Liver (tissue), 9 donors: Measurements from ENCODE around the gene MED27. TPM values are rescaled to one million over a fixed set of nuclear protein-coding genes. Genes with fewer than 3 reads are reported as not detected.

Experiments
- DNase-seq: peaks from one replicate; pipeline ENCODE4 v3.0.0-alpha.2; 2017; ENCODE audit warnings: low spot score
- H3K27ac ChIP-seq, 2 donors: one replicate each; pipeline ENCODE4 v1.7.0; 2013; ENCODE audit warnings: inconsistent platforms in 2 of 2, low read length in 2 of 2, control low read depth in 1 of 2, low read depth in 1 of 2, mild to moderate bottlenecking in 1 of 2
- H3K27me3 ChIP-seq, 4 donors: one replicate each; pipeline versions ENCODE4 v1.6.1 to v1.7.0; 2013; ENCODE audit warnings: low read length in 3 of 4, inconsistent platforms in 1 of 4, mild to moderate bottlenecking in 1 of 4, moderate library complexity in 1 of 4; ENCODE audit not compliant: control insufficient read depth in 4 of 4, insufficient read depth in 4 of 4
- H3K36me3 ChIP-seq, 4 donors: one replicate each; pipeline versions ENCODE4 v1.6.1 to v1.7.0; 2013; ENCODE audit warnings: low read length in 3 of 4, mild to moderate bottlenecking in 3 of 4, low read depth in 1 of 4, moderate library complexity in 1 of 4; ENCODE audit not compliant: control insufficient read depth in 4 of 4, insufficient read depth in 3 of 4
- H3K4me1 ChIP-seq, 4 donors: one replicate each; pipeline versions ENCODE4 v1.6.1 to v1.7.0; 2013; ENCODE audit warnings: low read length in 3 of 4, mild to moderate bottlenecking in 3 of 4, moderate library complexity in 1 of 4; ENCODE audit not compliant: control insufficient read depth in 4 of 4, insufficient read depth in 4 of 4
- H3K4me3 ChIP-seq, 3 donors: one replicate each; pipeline versions ENCODE4 v1.6.1 to v1.7.0; 2013; ENCODE audit warnings: low read length in 3 of 3, control low read depth in 1 of 3, low read depth in 1 of 3, mild to moderate bottlenecking in 1 of 3
- H3K9ac ChIP-seq, 2 donors: one replicate each; pipeline ENCODE4 v1.7.0; 2013; ENCODE audit warnings: low read length in 2 of 2, mild to moderate bottlenecking in 2 of 2, moderate library complexity in 2 of 2, control low read depth in 1 of 2, low read depth in 1 of 2
- H3K9me3 ChIP-seq, 4 donors: one replicate each; pipeline versions ENCODE4 v1.6.1 to v1.7.0; 2013; ENCODE audit warnings: low read length in 3 of 4; ENCODE audit not compliant: control insufficient read depth in 4 of 4
- CTCF ChIP-seq: fragments of 150-350 bp; IDR thresholded peaks from 2 replicates; pipeline ENCODE4 v1.5.1; 2017; ENCODE audit warnings: improper control_type of control experiment, low read depth, low read length; ENCODE audit not compliant: missing input control
- EGR1 ChIP-seq, 2 donors: IDR thresholded peaks; 2 replicates each; pipeline ENCODE4 v1.6.1; 2016 to 2018; ENCODE audit warnings: antibody characterized with exemption in 2 of 2, low read depth in 2 of 2
- FOXA2 ChIP-seq: IDR thresholded peaks from 2 replicates; pipeline ENCODE4 v1.6.1; 2016; ENCODE audit warnings: antibody characterized with exemption
- HNF4A ChIP-seq, 2 donors: conservative IDR thresholded peaks; 2 replicates each; pipeline ENCODE4 v1.6.1; 2016; ENCODE audit warnings: antibody characterized with exemption in 2 of 2, mild to moderate bottlenecking in 2 of 2
- JUND ChIP-seq, 2 donors: IDR thresholded peaks; 2 replicates each; pipeline ENCODE4 v1.6.1; 2016; ENCODE audit warnings: antibody characterized with exemption in 2 of 2
- MAX ChIP-seq: IDR thresholded peaks from 2 replicates; pipeline ENCODE4 v1.6.1; 2016; ENCODE audit warnings: antibody characterized with exemption
- RAD21 ChIP-seq, 2 donors: IDR thresholded peaks; 2 replicates each; pipeline ENCODE4 v1.6.1; 2016; ENCODE audit warnings: antibody characterized with exemption in 2 of 2, mild to moderate bottlenecking in 2 of 2
- REST ChIP-seq: IDR thresholded peaks from 2 replicates; pipeline ENCODE4 v1.6.1; 2016; ENCODE audit warnings: antibody characterized with exemption, mild to moderate bottlenecking
- SP1 ChIP-seq: IDR thresholded peaks from 2 replicates; pipeline ENCODE4 v1.6.1; 2018; ENCODE audit warnings: antibody characterized with exemption, mild to moderate bottlenecking
- TAF1 ChIP-seq: conservative IDR thresholded peaks from 2 replicates; pipeline ENCODE4 v1.6.1; 2016; ENCODE audit warnings: antibody characterized with exemption, mild to moderate bottlenecking
- YY1 ChIP-seq: IDR thresholded peaks from 2 replicates; pipeline ENCODE4 v1.6.1; 2016; ENCODE audit warnings: antibody characterized with exemption, mild to moderate bottlenecking
- ZBTB33 ChIP-seq: IDR thresholded peaks from 2 replicates; pipeline ENCODE4 v1.6.1; 2016; ENCODE audit warnings: antibody characterized with exemption
- WGBS: extraction: QIAGEN DNeasy Blood & Tissue Kit; methylation state at CpG from one replicate; pipeline ENCODE4 v1.1.7; 2013; 5-methylcytosine and 5-hydroxymethylcytosine counted together
- polyA plus RNA-seq, 2 donors: library from polyadenylated mRNA; stranded (reverse) in 1 of 2; unstranded in 1 of 2; fragments of 200-250 nt in 1 of 2; fragments of >200 nt in 1 of 2; fragmentation: Nextera tagmentation in 1 of 2; extraction: Ambion mirVana in 1 of 2; gene quantifications; one replicate each; pipeline versions ENCODE4 v1.2.1 to v1.2.3, GENCODE V29; 2013 to 2015
- total RNA-seq, 2 donors: library from RNA; depleted of rRNA; stranded (reverse); fragments of >200 nt; gene quantifications; one replicate each; pipeline ENCODE4 v1.2.3, GENCODE V29; 2014
- donor health status: healthy.
- donor health status: healthy.
- donor health status: healthy.
- donor health status: healthy.
- donor health status: healthy.

MED27 gene
- total and polyA plus RNA-seq, 4 donors = 4.6 to 7.9 (median 5.5) TPM

- no peaks in the 10 kb centered on the region for H3K36me3 ChIP-seq
- TF ChIP-seq REST = no peak
- TF ChIP-seq ZBTB33 = no peak
- no peak for TF ChIP-seq CTCF
- no peak for TF ChIP-seq RAD21 (IDR thresholded peaks at IDR 0.05)
- no peak for DNase-seq
- no peak overlapping the region for H3K9ac ChIP-seq
- no peaks in the 10 kb centered on the region for H3K4me1 ChIP-seq
- H3K27me3 ChIP-seq = peaks cover 0 to 6% (median 0%) of the 10 kb centered on the region in 4 donors
- WGBS = 87% methylated on average over 7 of the region's 7 CpGs
- no peak overlapping the region for H3K4me3 ChIP-seq
- no peak overlapping the region for H3K27ac ChIP-seq
- no peaks in the 10 kb centered on the region for H3K9me3 ChIP-seq
Observed at GRCh38 chr9:132087438-132088030, 7.9 kb upstream of the MED27 start.

- Histone ChIP-seq H3K4me1 (peaks cover 0 to 17% (median 15%) of the 10 kb centered on the region in 4 donors), H3K9me3 (no peaks in the 10 kb centered on the region), H3K36me3 (no peaks in the 10 kb centered on the region), H3K27me3 (no peaks in the 10 kb centered on the region), H3K9ac (no peak overlapping the region), H3K4me3 (no peak overlapping the region), H3K27ac (no peak overlapping the region)
- TF ChIP-seq YY1 = no peak
- TF ChIP-seq HNF4A (conservative IDR thresholded peaks at IDR 0.05) = no peak
- TF ChIP-seq EGR1 (IDR thresholded peaks at IDR 0.05; ENCODE audit: low read depth in 2 of 2) = no peak
- TF ChIP-seq SP1 = no peak
- no peak for TF ChIP-seq TAF1
- no peak for TF ChIP-seq JUND (IDR thresholded peaks at IDR 0.05)
- TF ChIP-seq MAX = no peak
- no peak for TF ChIP-seq FOXA2
- 56% methylated on average over 5 of the region's 5 CpGs for WGBS
- DNase-seq = no peak
Observed at GRCh38 chr9:132082188-132082587, 2.5 kb upstream of the MED27 start.
